Effector memory CD8-positive, alpha-beta T cell (primary cell): ENCODE measurements around the gene STK17A.
"Not testable (repeated sequence)": the region's sequence is repeated elsewhere in the genome, so short reads cannot be mapped to it uniquely, and the experiment has no call there.

Experiments used
- ATAC-seq: fragments of 150-1000 bp; cut with Tn5 transposase; replicated peaks from 2 replicates; pipeline ENCODE4 v1.10.0; 2021; ENCODE audit warnings: mild to moderate bottlenecking, moderate library complexity
- DNase-seq, 3 experiments: peaks; one replicate each; pipeline ENCODE4 v3.0.0; 2021
- H3K27ac Mint-ChIP-seq, 2 donors: one replicate each; pipeline ENCODE4 v1.8.0; 2022; ENCODE audit warnings: mild to moderate bottlenecking in 2 of 2, mixed read lengths in 2 of 2, moderate library complexity in 2 of 2
- H3K27me3 Mint-ChIP-seq, 2 donors: one replicate each; pipeline ENCODE4 v1.8.0; 2022; ENCODE audit warnings: mixed read lengths in 2 of 2
- H3K36me3 Mint-ChIP-seq: one replicate; pipeline ENCODE4 v1.8.0; 2022; ENCODE audit warnings: mild to moderate bottlenecking, moderate library complexity, mixed read lengths; ENCODE audit not compliant: insufficient read depth
- H3K4me1 Mint-ChIP-seq, 2 donors: one replicate each; pipeline ENCODE4 v1.8.0; 2022; ENCODE audit warnings: low read depth in 2 of 2, mixed read lengths in 2 of 2
- H3K4me3 Mint-ChIP-seq, 2 donors: one replicate each; pipeline ENCODE4 v1.8.0; 2022; ENCODE audit warnings: mild to moderate bottlenecking in 2 of 2, mixed read lengths in 2 of 2, moderate library complexity in 2 of 2
- H3K9me3 Mint-ChIP-seq, 2 donors: one replicate each; pipeline ENCODE4 v1.8.0; 2022; ENCODE audit warnings: mixed read lengths in 2 of 2

STK17A gene

GRCh38 chr7:43591558-43592180, 8.8 kb downstream of the STK17A start:
- no peaks in the 10 kb centered on the region for H3K9me3 Mint-ChIP-seq
- H3K27me3 Mint-ChIP-seq, result no peaks in the 10 kb centered on the region
- H3K27ac Mint-ChIP-seq, result peak overlapping the region; percentile 52 to 89
- H3K4me3 Mint-ChIP-seq, result peak overlapping the region; percentile 62 to 96
- peaks cover 63 to 78% of the 10 kb centered on the region in 2 donors for H3K4me1 Mint-ChIP-seq
- peaks cover 78% of the 10 kb centered on the region for H3K36me3 Mint-ChIP-seq
- no peak for ATAC-seq
- DNase-seq, result no peak

GRCh38 chr7:43592326-43592725, 9.4 kb downstream of the STK17A start:
- H3K4me1 Mint-ChIP-seq, result peaks cover 60 to 77% of the 10 kb centered on the region in 2 donors
- H3K27ac Mint-ChIP-seq, result peak overlapping the region; percentile 52 to 89
- H3K36me3 Mint-ChIP-seq, result peaks cover 78% of the 10 kb centered on the region
- peak overlapping the region; percentile 62 to 96 for H3K4me3 Mint-ChIP-seq
- ATAC-seq, result no peak
- no peaks in the 10 kb centered on the region for H3K9me3 Mint-ChIP-seq
- H3K27me3 Mint-ChIP-seq, result no peaks in the 10 kb centered on the region
- DNase-seq, result no peak

GRCh38 chr7:43593010-43593409, 10.1 kb downstream of the STK17A start:
- H3K27me3 Mint-ChIP-seq, result no peaks in the 10 kb centered on the region
- peaks cover 59 to 76% of the 10 kb centered on the region in 2 donors for H3K4me1 Mint-ChIP-seq
- H3K27ac Mint-ChIP-seq, result peak overlapping the region; percentile 52 to 89
- ATAC-seq, result no peak
- no peak for DNase-seq
- peaks cover 82% of the 10 kb centered on the region for H3K36me3 Mint-ChIP-seq
- no peaks in the 10 kb centered on the region for H3K9me3 Mint-ChIP-seq
- H3K4me3 Mint-ChIP-seq, result peak overlapping the region in 1 of 2 donors; percentile 96

DNA sequence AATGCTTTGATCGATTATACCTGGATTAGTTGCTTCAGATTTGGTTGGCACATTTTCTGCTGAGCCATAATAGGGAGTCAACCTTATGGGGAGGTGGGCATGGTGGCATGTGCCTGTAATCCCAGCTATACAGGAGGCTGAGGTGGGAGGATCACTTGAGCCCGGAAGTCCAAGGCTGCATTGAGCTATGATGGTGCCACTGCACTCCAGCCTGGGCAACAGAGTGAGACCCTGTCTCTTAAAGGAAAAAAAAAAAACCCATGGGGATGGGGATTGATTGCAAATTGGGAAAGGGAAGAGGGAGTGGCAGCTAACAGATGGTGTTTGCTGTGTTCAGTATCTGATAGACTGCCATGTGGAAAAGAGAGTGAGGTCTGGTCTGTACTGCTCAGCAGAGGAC, 11.1 kb downstream of the STK17A start:
- peak overlapping the region; percentile 69 to 96 for H3K4me3 Mint-ChIP-seq
- H3K9me3 Mint-ChIP-seq, result no peaks in the 10 kb centered on the region
- peak overlapping the region; percentile 52 to 89 for H3K27ac Mint-ChIP-seq
- H3K27me3 Mint-ChIP-seq, result no peaks in the 10 kb centered on the region
- DNase-seq (no peak), ATAC-seq (no peak)
- H3K36me3 Mint-ChIP-seq, result peaks cover 83% of the 10 kb centered on the region
- H3K4me1 Mint-ChIP-seq, result peaks cover 53 to 76% of the 10 kb centered on the region in 2 donors

GRCh38 chr7:43596426-43596825, 13.5 kb downstream of the STK17A start:
- peak overlapping the region in 1 of 2 donors; percentile 52 for H3K27ac Mint-ChIP-seq
- DNase-seq, H3K9me3 Mint-ChIP-seq, ATAC-seq, H3K27me3 Mint-ChIP-seq: not testable (repeated sequence)
- peak overlapping the region in 1 of 2 donors; percentile 96 for H3K4me3 Mint-ChIP-seq
- H3K4me1 Mint-ChIP-seq, result peaks cover 42 to 64% of the 10 kb centered on the region in 2 donors
- peaks cover 83% of the 10 kb centered on the region for H3K36me3 Mint-ChIP-seq

GRCh38 chr7:43600056-43600455, 17.1 kb downstream of the STK17A start:
- Mint-ChIP-seq H3K4me1 (peaks cover 22 to 39% of the 10 kb centered on the region in 2 donors), H3K9me3 (no peaks in the 10 kb centered on the region), H3K4me3 (peak overlapping the region; percentile 9 to 55), H3K36me3 (peaks cover 66% of the 10 kb centered on the region), H3K27me3 (no peaks in the 10 kb centered on the region), H3K27ac (peak overlapping the region; percentile 25 to 69)
- ATAC-seq (no peak), DNase-seq (no peak)

DNA sequence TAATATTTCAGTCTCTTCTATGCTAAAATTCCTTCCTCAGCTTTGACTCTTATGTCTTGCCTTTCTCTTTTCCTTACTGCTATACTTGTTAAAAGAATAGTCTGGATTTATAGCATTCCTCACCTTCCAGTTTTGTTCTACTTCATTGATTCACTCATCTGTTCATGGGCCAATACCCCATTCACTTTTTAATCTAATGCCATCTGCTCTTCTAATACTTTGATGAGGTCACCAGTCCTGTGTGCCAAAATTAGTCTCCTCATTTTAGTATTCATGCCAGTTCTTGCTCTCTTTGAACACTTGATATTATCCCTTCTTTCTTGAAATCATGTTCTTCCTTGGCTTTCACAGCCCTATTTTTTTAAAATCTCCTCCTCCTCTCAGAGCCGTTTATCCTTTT, 19.3 kb downstream of the STK17A start:
- H3K4me3 Mint-ChIP-seq, result no peak overlapping the region
- DNase-seq, result no peak
- H3K27me3 Mint-ChIP-seq, result no peaks in the 10 kb centered on the region
- ATAC-seq, result no peak
- peaks cover 62% of the 10 kb centered on the region for H3K36me3 Mint-ChIP-seq
- H3K9me3 Mint-ChIP-seq, result no peaks in the 10 kb centered on the region
- H3K4me1 Mint-ChIP-seq, result peaks cover 26 to 40% of the 10 kb centered on the region in 2 donors
- H3K27ac Mint-ChIP-seq, result no peak overlapping the region

DNA sequence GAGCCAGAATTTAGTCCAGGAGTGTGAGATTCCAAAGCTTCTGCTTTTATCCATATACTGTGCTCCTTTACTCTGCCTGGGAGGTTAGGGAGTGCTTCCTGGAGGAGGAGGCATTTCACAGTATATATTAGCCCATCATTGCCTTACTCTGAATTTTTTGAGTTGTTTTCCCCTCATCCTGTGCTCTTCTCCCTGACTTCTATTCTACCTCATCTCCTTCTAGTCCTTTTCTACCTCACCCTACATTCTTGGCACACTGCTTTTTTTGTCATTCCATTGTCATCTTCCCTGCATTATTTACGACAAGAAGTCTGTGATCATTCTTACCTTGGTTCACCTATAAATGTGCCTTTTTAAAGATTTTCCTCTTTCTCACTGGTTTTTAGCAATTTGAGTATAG, 21.3 kb downstream of the STK17A start:
- ATAC-seq, result no peak
- peaks cover 62% of the 10 kb centered on the region for H3K36me3 Mint-ChIP-seq
- H3K27ac Mint-ChIP-seq, result peak overlapping the region; percentile 31 to 79
- H3K4me1 Mint-ChIP-seq, result peaks cover 33 to 43% of the 10 kb centered on the region in 2 donors
- no peaks in the 10 kb centered on the region for H3K9me3 Mint-ChIP-seq
- DNase-seq, result no peak
- H3K4me3 Mint-ChIP-seq, result peak overlapping the region in 1 of 2 donors; percentile 50
- H3K27me3 Mint-ChIP-seq, result no peaks in the 10 kb centered on the region

- Mint-ChIP-seq H3K4me3 (peak overlapping the region in 1 of 2 donors; percentile 1), H3K36me3 (peaks cover 84% of the 10 kb centered on the region), H3K27ac (peak overlapping the region; percentile 12 to 79)
Observed at GRCh38 chr7:43609097-43609496, 26.2 kb downstream of the STK17A start.

GRCh38 chr7:43612128-43612527, 29.2 kb downstream of the STK17A start:
- Mint-ChIP-seq H3K4me1 (peaks cover 35 to 66% of the 10 kb centered on the region in 2 donors), H3K27me3 (no peaks in the 10 kb centered on the region), H3K4me3 (peak overlapping the region in 1 of 2 donors; percentile 72), H3K9me3 (no peaks in the 10 kb centered on the region), H3K27ac (peak overlapping the region; percentile 88 to 96), H3K36me3 (peaks cover 60% of the 10 kb centered on the region)
- no peak for DNase-seq
- ATAC-seq, result no peak

More at GRCh38 chr7:43609097-43609496, 26.2 kb downstream of the STK17A start:
- DNase-seq (no peak), ATAC-seq (no peak)
- no peaks in the 10 kb centered on the region for H3K9me3 Mint-ChIP-seq
- H3K4me1 Mint-ChIP-seq, result peaks cover 46 to 66% of the 10 kb centered on the region in 2 donors
- no peaks in the 10 kb centered on the region for H3K27me3 Mint-ChIP-seq

DNA sequence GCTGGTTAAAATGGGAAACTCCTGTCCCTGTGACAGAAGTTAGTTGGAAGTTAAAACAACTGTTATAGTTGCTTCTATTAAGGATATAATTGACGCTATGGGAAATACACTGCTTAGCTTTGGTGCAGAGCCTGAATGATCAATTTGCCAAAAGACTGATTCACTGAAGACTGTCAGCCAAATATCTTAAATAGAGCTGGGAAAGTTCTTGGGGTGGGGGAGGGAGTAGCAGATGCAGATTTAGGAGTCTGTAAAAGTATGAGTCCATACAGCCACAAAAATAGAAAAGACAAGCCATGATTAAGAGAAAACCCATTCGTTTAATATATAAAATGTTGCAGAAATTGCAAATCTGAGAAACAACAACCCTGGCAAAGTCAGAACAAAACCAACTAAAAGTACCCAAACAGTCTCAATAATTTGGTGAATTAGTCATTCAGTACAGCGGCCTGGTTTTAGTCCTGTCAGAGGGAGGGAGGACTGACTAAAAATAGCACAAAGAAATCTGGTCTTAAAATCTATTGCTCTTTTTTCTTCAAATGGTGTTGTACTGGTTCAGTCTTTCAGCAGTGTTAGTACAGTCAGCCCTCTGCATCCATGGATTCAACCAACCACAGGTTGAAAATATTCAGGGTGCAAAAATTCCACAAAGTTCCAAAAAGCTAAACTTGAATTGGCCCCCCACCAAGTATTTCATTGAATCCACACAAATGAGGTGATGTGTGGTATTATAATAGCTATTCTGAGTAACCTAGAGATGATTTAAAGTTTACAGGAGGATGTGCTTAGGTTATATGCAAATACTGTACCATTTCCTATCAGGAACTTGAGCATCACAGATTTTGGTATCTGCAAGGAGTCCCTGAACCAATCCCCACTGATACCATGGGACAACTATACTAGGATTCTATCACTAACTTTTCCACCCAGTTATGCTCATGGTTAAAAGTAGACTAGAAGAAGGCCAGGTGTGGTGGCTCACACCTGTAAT, 30.0 kb downstream of the STK17A start:
- Mint-ChIP-seq H3K27me3 (no peaks in the 10 kb centered on the region), H3K9me3 (no peaks in the 10 kb centered on the region), H3K4me3 (peak overlapping the region; percentile 30 to 72), H3K4me1 (peaks cover 35 to 66% of the 10 kb centered on the region in 2 donors), H3K27ac (peak overlapping the region; percentile 88 to 96), H3K36me3 (peaks cover 53% of the 10 kb centered on the region)
- DNase-seq (no peak), ATAC-seq (peak; percentile 47)

DNA sequence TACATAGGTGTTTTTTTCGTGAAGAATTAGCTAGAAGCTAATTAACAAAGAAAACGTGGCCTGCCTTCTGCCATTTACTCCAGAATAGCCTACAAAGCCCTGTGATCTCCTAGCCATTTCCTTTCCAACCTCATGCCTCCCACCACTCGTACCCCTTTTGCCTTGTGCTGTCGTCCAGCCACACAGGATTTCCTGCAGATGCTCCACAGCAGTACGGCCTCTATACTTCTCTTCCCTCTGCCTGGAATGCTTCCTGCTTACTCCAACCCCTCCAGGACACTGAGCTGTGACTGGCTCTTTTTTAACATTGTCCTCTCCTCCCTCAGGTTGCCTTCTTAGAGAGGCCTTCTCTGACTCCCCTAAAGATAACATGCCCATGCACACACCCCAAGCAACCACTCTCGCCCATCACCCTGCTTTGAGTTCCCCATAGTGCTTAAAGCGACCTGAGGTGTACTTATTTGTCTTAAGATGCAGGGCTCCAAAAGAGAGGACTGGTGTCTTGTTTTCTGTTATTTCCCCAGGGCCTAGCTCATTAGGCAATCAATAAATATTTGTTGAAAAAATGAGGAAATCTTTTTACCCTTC, 32.7 kb downstream of the STK17A start:
- Mint-ChIP-seq H3K4me3 (peak overlapping the region in 1 of 2 donors; percentile 57), H3K4me1 (peaks cover 28 to 48% of the 10 kb centered on the region in 2 donors), H3K9me3 (no peaks in the 10 kb centered on the region), H3K27ac (peak overlapping the region; percentile 67 to 92), H3K27me3 (no peaks in the 10 kb centered on the region), H3K36me3 (peaks cover 25% of the 10 kb centered on the region)
- no peak for DNase-seq
- no peak for ATAC-seq

- ATAC-seq (no peak), DNase-seq (no peak)
- no peaks in the 10 kb centered on the region for H3K27me3 Mint-ChIP-seq
- H3K27ac Mint-ChIP-seq, result no peak overlapping the region
- H3K4me3 Mint-ChIP-seq, result no peak overlapping the region
- peaks cover 20% of the 10 kb centered on the region for H3K36me3 Mint-ChIP-seq
- H3K4me1 Mint-ChIP-seq, result peaks cover 33 to 53% of the 10 kb centered on the region in 2 donors
- no peaks in the 10 kb centered on the region for H3K9me3 Mint-ChIP-seq
Observed at GRCh38 chr7:43616977-43617376, 34.1 kb downstream of the STK17A start.
